Left lung (tissue), 10 donors: ENCODE results near the gene SRRM3. TPM values are rescaled to one million over a fixed set of nuclear protein-coding genes. Genes with fewer than 3 reads are reported as not detected.
"Not testable (repeated sequence)": the region's sequence is repeated elsewhere in the genome, so short reads cannot be mapped to it uniquely, and the experiment has no call there.

Experiments
- ATAC-seq: fragments of 200-7000 bp; cut with Tn5 transposase; one replicate; pipeline ENCODE4 v1.9.1; 2020; ENCODE audit warnings: moderate library complexity
- DNase-seq, 4 donors: peaks; one replicate each; pipeline ENCODE4 v3.0.0-alpha.2; 2013 to 2020
- H3K27ac ChIP-seq, 2 donors: fragments of 200-600 bp; sonication (generic) in 1 of 2; one replicate each; pipeline versions ENCODE4 v1.5.0 to v1.8.0; 2020 to 2021
- H3K27me3 ChIP-seq, 2 donors: fragments of 200-600 bp; sonication (generic) in 1 of 2; one replicate each; pipeline versions ENCODE4 v1.5.0 to v1.8.0; 2020 to 2021
- H3K36me3 ChIP-seq, 2 donors: fragments of 200-600 bp; sonication (generic) in 1 of 2; one replicate each; pipeline versions ENCODE4 v1.5.0 to v1.8.0; 2020 to 2021
- H3K4me1 ChIP-seq, 2 donors: fragments of 200-600 bp; one replicate each; pipeline ENCODE4 v1.8.0; 2021
- H3K4me3 ChIP-seq, 2 donors: fragments of 200-600 bp; sonication (generic) in 1 of 2; one replicate each; pipeline versions ENCODE4 v1.5.0 to v1.8.0; 2020 to 2021; ENCODE audit warnings: mild to moderate bottlenecking in 1 of 2
- H3K9me3 ChIP-seq, 2 donors: fragments of 200-600 bp; sonication (generic) in 1 of 2; one replicate each; pipeline versions ENCODE4 v1.5.0 to v1.8.0; 2020 to 2021
- CTCF ChIP-seq, 2 donors: fragments of 200-600 bp; sonication (generic) in 1 of 2; IDR thresholded peaks; one replicate each; pipeline versions ENCODE4 v1.5.0 to v1.8.0; 2021; ENCODE audit warnings: antibody characterized with exemption in 2 of 2
- intact Hi-C, 2 donors: fragments of 100-400 bp; cut with DNase I; formaldehyde crosslinking; loops; one replicate each; pipeline versions ENCODE4 v1.11.2 to v1.14.2; 2022
- polyA plus RNA-seq, 6 donors: library from polyadenylated mRNA; unstranded; fragments of 120-200 nt; gene quantifications; one replicate each; pipeline ENCODE4 v1.2.1, GENCODE V29; 2013; ENCODE audit not compliant: insufficient read length in 6 of 6
- total RNA-seq, 2 donors: library from RNA; stranded (reverse); fragmentation: NEBNext Ultra II Directional; extraction: Animal tissue kit (Norgen Biotek cat#: 25700); gene quantifications; one replicate each; pipeline ENCODE4 v1.2.1, GENCODE V29; 2021
- donor health status: DM: no; HTN: yes; CAD: no.
- donor health status: DM: no; HTN: no; CAD: no.

The SRRM3 gene
- total and polyA plus RNA-seq, 8 donors: 0.27 to 2.0 (median 0.67) TPM

GRCh38 chr7:76269895-76270294 is 68.2 kb downstream of the SRRM3 start:
- intact Hi-C loops: no loop called here
- H3K27me3 ChIP-seq: peaks cover 37 to 82% of the 10 kb centered on the region in 2 donors

GRCh38 chr7:76271384-76271783 is 69.7 kb downstream of the SRRM3 start:
- H3K4me3 ChIP-seq, DNase-seq, H3K9me3 ChIP-seq, H3K36me3 ChIP-seq, ATAC-seq, intact Hi-C loops, H3K27ac ChIP-seq: not testable (repeated sequence)
- Histone ChIP-seq H3K27me3 (peaks cover 37 to 87% of the 10 kb centered on the region in 2 donors), H3K4me1 (peaks cover 7 to 10% of the 10 kb centered on the region in 2 donors)

More at GRCh38 chr7:76269895-76270294, 68.2 kb downstream of the SRRM3 start:
- H3K4me1 ChIP-seq: peaks cover 7 to 10% of the 10 kb centered on the region in 2 donors
- DNase-seq (no peak), ATAC-seq (no peak)
- no peaks in the 10 kb centered on the region for H3K36me3 ChIP-seq
- no peaks in the 10 kb centered on the region for H3K9me3 ChIP-seq
- TF ChIP-seq CTCF (IDR thresholded peaks at IDR 0.05): no peak
- H3K4me3 ChIP-seq: no peak overlapping the region
- no peak overlapping the region for H3K27ac ChIP-seq

- intact Hi-C loops: no loop called here
- ATAC-seq (no peak), DNase-seq (no peak)
- no peaks in the 10 kb centered on the region for H3K36me3 ChIP-seq
- no peak overlapping the region for H3K27ac ChIP-seq
- no peak for TF ChIP-seq CTCF (IDR thresholded peaks at IDR 0.05)
- peaks cover 3 to 5% of the 10 kb centered on the region in 2 donors for H3K4me1 ChIP-seq
- peaks cover 31 to 87% of the 10 kb centered on the region in 2 donors for H3K27me3 ChIP-seq
- no peak overlapping the region for H3K4me3 ChIP-seq
- no peaks in the 10 kb centered on the region for H3K9me3 ChIP-seq
These were observed 70.4 kb downstream of the SRRM3 start for GRCh38 chr7:76272142-76272541.

- ATAC-seq (no peak), DNase-seq (no peak)
- Histone ChIP-seq H3K4me1 (no peaks in the 10 kb centered on the region), H3K9me3 (no peaks in the 10 kb centered on the region), H3K27ac (no peak overlapping the region), H3K36me3 (no peaks in the 10 kb centered on the region), H3K4me3 (no peak overlapping the region), H3K27me3 (peaks cover 25 to 87% of the 10 kb centered on the region in 2 donors)
- intact Hi-C loops: no loop called here
- TF ChIP-seq CTCF (IDR thresholded peaks at IDR 0.05): no peak
These were observed 71.3 kb downstream of the SRRM3 start for GRCh38 chr7:76272851-76273497.

GRCh38 chr7:76273503-76273902 is 71.8 kb downstream of the SRRM3 start:
- no peaks in the 10 kb centered on the region for H3K9me3 ChIP-seq
- no peak overlapping the region for H3K27ac ChIP-seq
- DNase-seq (no peak), ATAC-seq (no peak)
- H3K4me3 ChIP-seq: no peak overlapping the region
- intact Hi-C loops: no loop called here
- peaks cover 20 to 87% of the 10 kb centered on the region in 2 donors for H3K27me3 ChIP-seq
- H3K36me3 ChIP-seq: no peaks in the 10 kb centered on the region
- H3K4me1 ChIP-seq: no peaks in the 10 kb centered on the region
- TF ChIP-seq CTCF (IDR thresholded peaks at IDR 0.05): no peak

- no peak for ATAC-seq
- Histone ChIP-seq H3K36me3 (no peaks in the 10 kb centered on the region), H3K27me3 (peaks cover 3 to 88% of the 10 kb centered on the region in 2 donors), H3K27ac (no peak overlapping the region), H3K4me3 (no peak overlapping the region), H3K4me1 (peaks cover 0 to 20% of the 10 kb centered on the region in 2 donors), H3K9me3 (no peaks in the 10 kb centered on the region)
- intact Hi-C loops: no loop called here
- no peak for TF ChIP-seq CTCF (IDR thresholded peaks at IDR 0.05)
- DNase-seq: no peak
These were observed 76.8 kb downstream of the SRRM3 start for GRCh38 chr7:76278540-76278939.
